HG02588 (cell line): ENCODE measurements around the gene ITPR1.

Source experiments
- ATAC-seq: cut with Tn5 transposase; IDR thresholded peaks from one replicate; pipeline ENCODE4 v1.9.1; 2021; ENCODE audit warnings: mild to moderate bottlenecking, moderate library complexity; ENCODE audit not compliant: unreplicated experiment

ITPR1 gene

GRCh38 chr3:4738737-4739274 is 245.7 kb downstream of the ITPR1 start:
- no peak for ATAC-seq

DNA sequence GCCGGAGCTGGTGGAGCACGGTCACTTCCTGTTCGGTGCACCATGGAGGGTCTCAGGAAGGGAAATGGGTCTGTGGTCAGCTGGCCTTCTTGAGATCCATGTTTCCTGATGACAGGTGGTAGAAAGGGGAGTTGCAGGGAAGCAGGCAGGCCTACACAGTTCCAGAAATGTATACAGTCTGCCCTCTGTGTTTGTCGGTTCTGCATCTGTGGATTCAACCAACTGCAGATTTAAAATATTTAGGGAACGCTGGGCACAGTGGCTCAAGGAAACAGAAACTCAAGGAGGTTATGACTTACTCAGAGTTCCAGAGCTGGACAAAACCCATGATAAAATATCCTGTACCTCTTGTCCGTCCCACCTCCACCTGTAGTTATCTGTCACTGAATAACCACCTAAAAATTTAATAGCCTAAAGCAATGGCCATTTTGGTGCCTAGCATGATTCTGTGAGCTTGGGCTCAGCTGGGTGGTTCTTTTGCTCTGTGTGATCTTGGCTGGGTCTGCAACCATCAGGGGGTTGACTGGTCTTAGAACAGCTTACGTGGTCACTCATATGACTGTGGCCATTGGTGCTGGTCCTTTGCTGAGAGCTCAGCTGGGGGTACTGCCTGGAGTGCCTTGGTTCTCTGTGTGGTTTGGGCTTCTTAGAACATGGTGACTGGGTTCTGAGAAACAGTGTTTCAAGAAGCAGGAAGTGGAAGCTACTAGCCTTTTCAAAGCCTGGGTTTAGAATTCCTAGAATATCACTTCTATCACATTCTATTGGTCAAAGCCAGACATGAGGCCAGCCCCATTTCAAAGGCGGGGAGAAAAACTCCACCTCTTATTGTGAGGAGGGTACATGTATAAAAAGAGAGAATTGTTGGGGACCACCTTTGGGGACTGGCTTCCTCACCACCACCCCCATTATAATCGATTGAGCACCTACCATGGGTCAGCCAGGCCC is 246.4 kb downstream of the ITPR1 start:
- ATAC-seq: no peak

DNA sequence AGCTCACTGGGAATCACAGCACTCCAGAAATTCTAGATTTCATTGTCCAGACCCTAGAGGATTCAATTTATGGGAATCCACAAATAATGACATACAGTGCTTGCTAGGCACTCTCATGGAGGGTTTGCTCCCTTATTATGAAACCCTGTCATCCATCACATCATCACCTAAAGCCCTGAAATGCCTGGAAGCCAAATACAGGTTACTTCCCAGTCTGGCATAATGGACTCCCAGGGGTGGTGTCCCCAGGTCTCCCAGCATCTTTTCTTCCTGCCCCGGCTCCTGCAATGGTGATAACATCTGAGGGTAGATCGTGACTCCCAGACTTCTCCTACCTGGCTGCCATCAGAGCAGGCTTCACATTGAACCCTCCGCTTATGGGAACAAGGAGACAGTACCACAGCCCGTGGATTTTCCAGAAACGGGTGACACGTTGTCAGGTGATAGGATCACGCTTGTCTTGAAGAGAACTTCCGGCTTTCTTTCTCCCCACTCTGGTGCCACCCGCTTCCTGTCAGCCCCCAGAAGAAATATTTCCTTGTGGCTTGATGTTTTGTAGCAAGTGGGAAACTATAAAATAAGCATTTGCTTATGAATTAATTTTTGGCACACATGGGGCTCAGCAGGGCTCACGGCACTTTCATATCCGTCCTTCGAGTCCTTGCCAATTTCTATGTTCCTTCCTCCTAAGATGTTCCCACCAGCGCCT is 247.4 kb downstream of the ITPR1 start:
- no peak for ATAC-seq

DNA sequence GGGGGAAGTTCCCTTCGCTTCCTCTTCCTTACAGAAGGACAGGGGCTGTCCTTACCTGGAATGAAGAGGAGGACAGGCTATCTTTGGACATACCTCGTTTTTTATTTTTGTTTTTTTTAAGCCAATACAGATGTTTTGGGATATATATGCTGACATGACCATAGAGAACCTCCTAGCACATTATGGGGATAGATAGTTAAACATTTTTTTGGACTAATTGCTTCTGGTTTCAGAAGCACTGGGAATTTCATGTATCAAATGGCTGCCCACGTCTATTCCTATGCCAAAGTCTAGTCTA is 247.9 kb downstream of the ITPR1 start:
- ATAC-seq: no peak

- no peak for ATAC-seq
Observed at GRCh38 chr3:4741404-4742307, 248.5 kb downstream of the ITPR1 start.

GRCh38 chr3:4742359-4742758 is 249.2 kb downstream of the ITPR1 start:
- no peak for ATAC-seq

DNA sequence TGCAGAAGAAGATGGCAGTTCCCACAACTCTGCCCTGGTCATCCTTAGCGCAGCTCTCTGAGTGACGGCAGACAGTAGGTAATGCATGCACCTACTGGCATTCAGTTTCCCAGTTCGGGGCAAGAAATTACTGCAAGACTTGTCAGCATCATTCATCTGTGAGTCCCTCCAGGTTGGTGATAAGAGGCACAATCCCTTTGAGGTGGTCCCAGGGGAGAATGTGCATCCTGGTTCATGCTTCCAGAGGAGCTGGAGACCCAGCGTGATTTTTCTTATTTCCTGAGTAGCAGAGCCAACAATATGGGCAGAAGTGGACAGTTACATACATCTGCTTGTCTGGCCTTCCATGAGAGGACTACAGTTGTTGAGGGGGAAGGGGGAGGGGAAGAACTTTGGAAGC is 250.2 kb downstream of the ITPR1 start:
- no peak for ATAC-seq

DNA sequence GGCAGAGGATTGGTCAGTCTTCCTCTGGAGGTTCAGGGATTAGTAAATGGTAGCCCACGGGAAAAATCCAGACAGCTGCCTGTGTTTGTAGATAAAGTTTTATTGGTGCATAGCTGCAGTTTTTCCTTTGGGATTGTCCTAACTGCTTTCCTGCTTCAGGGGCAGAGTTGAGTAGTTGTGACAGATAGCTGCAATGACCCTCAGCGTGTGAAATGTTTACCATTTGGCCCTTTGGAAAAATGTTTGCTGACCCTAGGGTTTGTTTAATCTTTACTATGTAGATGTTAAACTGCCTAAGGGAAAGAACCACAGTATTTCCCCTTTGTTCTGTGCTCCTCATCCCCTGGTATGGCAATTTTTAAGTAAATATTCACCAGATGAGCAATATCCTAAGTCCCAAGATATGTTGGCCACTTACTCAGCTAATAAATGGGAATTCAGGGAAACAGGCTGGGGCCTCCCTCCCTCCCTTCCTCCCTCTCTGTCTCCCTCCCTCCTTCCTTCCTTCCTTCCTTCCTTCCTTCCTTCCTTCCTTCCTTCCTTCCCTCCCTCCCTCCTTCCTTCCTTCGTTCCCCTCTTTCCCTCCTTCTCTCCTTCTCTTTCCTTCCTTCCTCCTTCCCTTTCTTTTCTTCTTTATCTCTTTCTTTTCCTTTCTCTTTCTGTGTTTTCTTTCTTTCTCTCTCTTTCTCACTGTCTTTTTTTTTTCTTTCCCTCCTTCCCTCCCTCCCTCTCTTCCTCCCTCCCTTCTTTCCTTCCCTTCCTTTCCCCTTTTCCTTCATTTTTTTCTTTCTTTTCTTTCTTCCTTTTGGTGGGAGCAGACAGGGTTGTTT is 251.5 kb downstream of the ITPR1 start:
- no peak for ATAC-seq

- ATAC-seq: no peak
Observed at GRCh38 chr3:4745235-4745610, 252.1 kb downstream of the ITPR1 start.

DNA sequence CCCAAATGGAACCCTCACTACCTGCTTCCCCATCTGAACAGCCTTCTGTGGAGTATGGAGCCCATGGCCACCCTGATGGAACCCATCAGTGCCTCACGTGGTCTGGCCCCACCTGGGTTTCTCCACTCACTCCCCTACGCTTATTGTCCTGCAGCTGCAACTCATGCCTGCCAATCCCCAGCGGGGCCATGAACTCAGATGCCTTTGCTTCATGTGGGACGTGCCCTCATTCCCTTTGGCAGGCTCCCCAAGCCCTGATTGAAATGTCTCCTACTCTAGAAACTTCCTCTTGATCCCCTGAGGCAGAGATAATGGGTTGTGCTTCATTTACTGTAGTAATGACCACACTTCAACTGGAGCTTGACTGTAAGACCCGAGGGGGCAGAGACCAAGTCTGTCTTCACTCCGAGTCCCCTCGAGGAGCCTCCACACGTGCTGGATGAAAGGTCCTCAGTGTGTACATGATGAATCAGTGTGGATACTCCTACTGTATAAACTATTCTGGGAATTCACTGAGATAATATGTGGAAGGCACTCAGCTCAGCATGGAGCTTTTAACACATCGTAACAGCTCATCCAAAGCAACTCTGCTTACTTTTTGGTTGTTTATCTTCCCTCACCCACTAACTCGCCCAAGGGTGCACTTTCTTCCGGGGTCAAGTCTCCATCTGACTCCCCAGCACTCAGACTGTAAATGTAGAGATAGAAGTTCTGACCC is 253.3 kb downstream of the ITPR1 start:
- no peak for ATAC-seq

GRCh38 chr3:4748127-4748526 is 255.0 kb downstream of the ITPR1 start:
- ATAC-seq: no peak

DNA sequence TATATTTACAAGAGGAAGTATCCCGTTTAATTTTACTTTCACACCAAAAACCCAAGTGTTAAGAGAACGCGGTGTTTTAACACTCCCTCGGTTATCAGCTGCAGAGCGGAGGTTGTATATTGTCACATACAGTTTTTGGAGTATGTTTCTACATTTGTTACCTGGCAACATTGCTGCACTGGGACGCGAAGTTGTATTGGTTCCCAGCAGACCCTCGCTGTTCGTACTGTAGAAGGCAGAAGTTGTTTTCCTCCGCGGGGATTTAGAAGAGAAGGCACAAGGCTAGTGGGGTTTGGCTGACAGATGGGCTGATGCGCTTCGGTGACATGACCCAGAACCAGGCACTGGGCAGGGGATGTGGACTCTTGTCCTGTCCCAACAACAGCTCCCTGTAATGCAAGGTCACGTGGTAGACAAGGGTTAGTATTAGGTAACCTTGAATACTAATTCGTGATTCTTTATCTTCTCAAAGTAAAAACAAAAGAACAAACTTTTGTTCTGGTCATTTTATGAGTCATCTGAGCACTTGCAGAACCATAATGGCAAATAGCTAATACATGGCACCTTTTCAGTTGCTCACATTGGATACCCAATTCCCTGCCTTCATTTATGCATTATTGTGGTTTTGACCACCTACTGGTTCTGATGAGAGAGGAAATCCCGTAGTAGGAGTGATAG is 255.7 kb downstream of the ITPR1 start:
- no peak for ATAC-seq

DNA sequence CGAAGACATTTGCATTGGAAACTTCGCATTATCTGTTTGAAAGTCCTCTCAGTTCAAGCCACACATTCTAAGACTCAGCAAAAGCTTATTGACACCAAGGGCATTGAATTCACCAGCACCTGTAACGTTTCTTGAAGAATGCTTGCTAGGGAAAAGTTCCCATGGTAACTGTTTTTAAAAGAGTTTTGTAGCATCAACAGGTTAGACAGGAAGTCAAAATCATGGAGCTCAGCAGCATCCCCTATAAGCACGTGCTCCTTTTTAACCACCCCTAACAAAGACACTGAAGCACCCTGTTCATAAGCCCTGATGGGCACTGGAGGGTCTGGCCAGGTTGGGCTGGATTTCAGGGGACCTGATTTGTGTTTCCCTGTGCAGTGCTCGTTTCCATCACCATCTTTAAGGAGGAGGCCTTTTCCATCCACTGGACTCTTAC is 256.4 kb downstream of the ITPR1 start:
- no peak for ATAC-seq

GRCh38 chr3:4750306-4750968 is 257.3 kb downstream of the ITPR1 start:
- no peak for ATAC-seq

GRCh38 chr3:4751029-4751501 is 257.9 kb downstream of the ITPR1 start:
- ATAC-seq: no peak

DNA sequence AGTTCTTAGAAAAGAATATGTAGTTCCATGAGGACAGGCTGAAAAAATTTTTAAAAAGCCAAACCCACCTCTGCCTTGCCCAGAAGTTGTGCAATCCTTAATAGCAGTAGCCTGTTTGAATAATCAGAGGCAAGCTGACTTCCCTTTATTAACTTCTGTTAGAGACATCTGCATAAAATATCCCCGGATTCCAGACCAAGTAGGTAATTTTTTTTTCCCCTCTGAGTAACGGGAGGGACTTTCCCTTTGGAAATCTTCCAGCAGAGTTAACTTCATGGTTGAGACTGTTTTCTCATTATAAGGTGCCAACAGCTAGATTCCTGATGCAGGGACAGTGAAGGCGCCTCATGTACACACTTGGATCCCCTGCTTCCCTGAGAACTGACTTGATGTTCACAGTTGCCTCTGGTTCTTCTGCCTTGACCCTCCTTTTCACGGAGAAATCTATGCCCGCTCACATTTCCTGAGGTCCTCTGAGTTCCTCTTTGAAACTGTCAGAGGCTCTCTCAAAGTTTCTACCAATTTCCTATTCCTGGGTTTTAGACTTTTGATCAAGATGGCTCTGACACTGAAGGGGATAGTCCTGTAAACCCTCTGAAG is 258.5 kb downstream of the ITPR1 start:
- no peak for ATAC-seq

GRCh38 chr3:4752201-4753072 is 259.3 kb downstream of the ITPR1 start:
- no peak for ATAC-seq
